NCI-H510A (cell line): ENCODE measurements around the gene RBM18.
A peak's percentile ranks its signal among the peaks of the same experiment; 100 is the strongest.

ENCODE experiments used
- DNase-seq: peaks from one replicate; lab custom pipeline; 2025; lab: John Stamatoyannopoulos, UW

Gene RBM18

DNA sequence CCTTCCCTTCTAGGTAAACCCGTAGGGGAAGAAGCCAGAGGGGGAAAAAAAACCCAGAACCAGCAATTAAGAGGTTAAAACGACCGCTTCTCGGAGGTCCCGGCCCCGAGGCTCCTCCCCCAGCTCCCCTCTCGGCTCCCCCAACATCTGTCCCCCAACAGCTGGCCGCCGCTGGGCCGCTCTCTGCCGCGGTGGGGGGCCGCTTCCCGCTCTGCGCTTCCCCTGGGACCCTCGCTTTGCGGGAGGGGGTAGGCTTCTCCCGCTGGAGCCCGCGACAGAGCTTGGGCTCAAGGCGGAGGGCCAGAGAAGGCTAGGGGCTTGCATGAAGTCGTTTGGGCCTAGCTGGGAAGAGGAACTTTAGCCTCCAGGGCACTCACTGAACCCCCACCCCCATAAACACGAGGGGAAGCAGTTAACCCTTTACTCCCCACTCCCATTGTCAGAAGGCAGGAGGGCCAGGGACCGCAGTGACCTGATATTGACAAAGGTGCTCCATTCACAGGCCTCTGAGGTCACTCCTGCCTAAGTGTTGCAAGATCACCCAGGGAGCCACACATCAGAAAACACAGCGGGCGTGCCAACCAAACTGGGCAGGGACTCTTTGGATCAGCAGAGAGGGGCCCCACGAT lies 43.3 kb downstream of the RBM18 start:
- DNase-seq: no peak

DNA sequence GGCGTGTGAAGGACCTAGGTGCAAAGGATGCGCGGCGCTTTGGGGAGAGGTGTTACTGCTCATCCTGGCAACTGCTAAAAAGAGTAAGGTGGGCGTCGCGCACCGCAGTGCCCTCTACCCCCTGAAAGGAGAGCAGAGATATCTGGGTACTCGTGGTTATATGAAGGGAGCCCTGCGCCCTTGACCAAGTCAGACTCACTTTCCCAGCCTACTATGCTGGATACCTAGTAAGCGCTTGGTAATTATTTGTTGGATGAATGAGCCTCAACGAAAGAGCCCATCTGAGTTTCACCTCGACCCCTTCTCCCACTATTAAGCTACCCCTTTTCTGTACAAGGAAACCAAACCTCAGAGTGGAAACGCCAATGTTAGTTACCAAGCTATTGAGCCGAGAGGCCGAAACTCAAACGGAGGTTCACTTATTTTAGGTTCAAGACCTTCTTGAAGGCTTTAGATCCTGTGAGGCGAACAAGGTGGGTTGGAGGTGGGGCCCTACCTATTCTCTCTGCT lies 43.9 kb downstream of the RBM18 start:
- DNase-seq: no peak

DNA sequence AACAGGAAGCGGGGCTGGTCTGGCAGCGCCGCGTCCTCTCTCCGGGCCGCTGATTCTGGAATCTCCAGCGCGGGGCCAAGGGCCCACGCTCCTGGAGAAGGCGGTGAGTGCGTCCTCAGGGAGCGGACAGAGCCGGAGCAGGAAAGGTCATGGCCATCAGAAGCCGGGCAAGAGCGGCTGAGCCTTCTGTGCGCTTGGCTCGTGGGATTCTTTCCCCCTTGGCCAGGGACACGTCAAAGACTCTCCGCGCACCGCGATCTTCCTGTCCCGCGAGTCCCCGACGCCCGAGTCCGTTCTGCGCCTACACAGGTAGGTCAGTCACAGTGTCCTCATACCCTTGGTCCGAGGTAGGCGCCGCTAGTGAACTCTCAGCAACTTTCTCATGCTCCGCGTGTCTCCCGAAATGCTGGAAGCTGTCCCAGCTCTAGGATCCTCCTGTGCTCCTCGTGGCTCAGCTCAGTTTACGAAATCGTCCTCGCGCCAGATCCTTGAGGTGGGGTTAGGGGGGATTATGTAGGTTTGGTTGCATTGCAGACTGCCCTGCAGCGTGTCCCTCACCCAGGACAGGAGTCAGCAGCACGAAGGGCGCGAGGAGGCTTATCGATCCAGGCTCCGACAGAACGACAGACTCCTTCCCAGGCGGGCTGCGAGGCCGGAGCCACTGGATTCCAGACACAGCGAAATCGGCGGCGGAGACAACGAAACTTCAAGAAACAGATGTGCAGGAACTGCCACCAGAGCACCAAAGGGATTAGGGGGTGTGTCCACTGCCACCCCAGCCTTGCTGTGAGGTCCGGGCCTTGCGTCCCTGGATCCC lies 44.6 kb downstream of the RBM18 start:
- DNase-seq: no peak

DNA sequence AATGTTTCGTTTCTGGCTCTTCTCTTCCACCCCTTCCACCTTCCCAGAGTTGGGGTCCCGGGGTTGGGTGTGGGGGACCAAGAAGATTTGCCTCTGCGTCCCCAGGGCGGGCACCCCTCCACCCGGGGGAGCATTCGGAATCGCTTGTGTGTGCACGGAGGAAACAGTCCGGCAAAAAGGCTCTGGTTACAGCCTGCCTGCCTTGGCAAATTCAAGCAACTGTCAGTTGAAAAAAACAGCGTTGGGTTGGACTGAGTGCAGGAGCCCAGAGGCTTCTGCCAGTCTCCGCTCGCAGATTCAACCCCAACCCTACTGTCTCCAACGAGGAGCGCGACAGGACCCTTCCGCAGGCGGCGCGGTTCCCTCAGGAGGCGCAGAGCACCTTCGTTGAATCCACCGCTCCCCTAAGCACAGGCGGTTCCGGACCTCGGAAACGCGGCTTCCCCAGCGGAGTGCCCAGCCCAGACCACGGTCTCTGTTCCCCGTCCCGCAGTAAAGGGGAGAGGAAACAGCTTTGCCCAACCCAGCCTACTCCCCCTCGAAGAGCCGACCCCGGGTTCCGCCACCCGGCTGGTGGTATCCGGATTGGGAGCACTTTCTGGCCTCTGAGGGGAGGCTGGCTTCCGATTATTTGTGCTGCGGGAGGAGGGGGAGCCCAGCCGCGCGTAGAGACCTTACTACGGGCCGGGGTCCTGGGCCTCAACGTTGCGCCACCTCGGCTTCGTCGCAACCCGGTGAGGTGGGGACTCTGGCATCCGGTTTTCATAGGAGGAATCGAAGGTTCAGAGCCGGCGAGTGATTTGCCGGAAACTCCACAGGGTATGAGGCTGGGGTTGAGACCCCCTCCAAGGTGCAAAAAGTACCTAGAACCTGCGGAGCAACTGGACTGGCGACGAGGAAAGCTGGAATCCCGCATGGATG lies 45.4 kb downstream of the RBM18 start:
- DNase-seq: no peak

DNA sequence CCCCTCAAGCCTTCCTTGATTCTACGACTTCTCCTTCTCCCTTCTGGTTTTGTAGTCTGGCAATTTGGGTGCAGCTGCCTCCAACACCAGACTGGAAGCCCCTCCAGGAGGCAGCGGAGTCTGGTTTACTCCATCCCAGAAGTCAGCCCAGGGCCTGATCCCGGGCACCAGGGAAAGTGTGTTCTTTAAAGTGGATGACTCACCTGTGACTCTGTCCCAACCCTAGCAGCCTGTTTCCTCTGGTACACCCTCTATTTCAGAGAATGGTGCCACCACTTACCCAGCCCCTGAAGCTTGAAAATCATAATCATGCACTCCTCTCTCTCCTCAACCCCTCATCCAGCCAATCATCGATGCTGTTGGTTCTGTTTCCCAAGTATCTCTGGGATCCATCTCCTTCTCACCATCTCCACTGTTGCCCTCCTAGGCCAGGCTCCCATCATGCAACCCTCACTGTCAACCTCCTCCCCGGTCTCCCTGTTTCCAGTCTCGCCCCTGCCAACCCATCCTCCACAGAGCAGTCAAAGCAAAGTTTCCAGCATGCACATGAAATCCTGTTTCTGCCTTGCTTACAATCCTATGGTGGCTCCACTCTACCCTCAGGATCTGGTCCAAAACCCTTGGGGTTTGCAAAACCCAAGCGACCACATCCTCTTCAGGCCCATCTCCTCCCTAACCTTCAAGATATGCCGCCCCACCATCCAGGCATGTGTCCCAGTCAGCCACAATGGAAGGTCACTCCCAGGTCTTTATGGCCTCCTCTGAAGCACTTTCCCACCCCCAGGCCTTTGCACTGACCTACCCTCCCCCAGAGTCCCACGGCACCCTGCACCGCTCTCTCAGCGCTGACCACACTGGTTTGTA lies 46.3 kb downstream of the RBM18 start:
- no peak for DNase-seq

DNA sequence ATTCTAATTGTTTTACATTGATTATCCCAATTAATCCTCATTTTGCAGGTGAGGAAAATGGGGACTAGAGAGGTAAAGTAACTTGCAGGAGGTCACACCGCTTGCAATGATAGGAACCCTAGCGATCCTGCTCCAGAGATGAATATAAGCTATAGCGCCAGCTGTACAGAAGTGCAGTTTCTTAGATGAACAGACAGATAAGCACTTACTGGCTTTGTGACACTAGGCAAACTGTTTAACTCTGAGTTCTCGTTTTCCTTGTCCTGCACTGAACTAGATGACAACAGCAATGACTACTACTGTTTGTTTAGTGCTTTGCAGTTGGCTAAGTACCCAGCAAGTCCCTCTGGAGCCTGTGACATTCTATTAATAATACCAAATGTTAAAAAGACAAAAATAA lies 47.0 kb downstream of the RBM18 start:
- DNase-seq: no peak

DNA sequence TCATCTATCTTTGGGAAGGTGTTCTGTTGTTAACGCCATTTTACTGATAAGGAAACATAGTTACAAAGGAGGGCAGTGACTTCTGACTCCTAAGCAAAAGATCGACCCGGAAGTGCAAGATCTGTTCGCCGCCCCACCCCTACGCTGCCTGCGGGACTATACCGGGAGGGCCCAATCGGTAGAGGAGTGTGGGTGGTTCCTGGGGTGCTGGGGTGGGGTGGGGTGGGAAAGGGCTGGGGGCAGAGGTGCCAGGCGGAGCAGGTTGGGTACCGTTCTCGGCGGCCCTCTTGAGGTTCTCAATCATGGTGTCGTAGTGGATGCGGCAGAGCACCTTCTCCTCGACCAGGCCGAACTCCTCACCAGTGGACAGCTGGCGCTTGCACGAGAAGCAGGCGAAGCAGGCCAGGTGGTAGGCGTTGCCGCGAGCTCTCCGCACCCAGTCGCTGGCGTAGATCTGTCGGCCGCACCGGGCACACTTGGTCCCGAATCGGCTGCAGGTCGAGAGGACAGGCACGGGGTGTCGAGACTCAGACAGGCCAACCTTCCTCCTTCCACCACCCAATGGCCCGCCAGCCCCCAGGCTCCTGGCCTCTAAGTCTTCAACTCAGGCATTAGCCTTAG lies 47.7 kb downstream of the RBM18 start:
- DNase-seq: no peak

DNA sequence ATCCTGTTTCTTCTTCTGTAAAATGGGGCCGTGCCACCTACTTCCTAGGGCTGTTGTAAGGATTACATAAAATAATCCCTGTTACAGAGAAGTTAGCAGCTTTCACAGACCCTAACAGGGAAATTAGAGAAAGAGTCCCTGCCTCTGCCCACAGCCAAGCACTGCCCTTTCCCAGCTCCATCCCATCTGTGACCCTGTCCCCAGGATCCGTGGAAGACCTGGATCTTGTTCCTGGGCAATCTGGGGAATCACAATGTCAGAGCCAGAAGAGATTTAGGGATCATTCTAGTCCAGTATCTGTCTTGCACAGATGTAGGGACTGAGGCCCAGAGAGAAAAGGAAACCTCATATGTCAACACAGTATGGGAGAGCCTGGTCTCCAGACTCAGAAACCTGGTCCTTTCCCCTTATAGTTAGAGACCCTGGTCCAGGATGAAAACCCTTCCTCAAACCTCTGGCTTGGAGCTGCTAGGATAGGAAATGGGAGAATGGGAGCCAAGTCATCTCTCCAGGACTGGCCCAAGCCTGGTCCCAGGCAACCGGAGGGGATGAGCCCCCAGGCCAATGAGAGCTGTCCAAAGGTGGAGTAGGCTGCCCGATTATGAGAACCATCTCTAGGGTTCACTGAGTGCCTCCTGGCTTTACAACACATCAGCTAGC lies 48.4 kb downstream of the RBM18 start:
- no peak for DNase-seq

DNA sequence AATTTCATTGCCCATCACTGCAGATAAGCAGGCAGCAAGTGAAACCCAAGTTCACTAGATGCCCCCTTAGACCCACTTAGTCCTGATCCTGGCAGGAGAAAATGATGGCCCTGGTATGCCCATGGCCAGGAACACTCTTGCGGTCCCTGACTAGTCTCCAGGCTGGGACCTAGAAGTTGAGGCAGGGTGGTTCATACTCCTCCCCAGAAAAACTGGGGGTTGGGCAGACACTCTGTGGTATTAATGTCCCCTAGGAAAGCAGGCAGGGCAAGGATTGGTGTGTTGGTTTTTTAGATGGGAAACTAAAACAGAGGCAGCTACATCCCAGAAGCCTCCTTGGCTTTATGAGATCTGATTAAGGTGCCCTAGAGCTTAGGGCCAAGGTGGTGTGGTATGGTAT lies 49.0 kb downstream of the RBM18 start:
- no peak for DNase-seq

DNA sequence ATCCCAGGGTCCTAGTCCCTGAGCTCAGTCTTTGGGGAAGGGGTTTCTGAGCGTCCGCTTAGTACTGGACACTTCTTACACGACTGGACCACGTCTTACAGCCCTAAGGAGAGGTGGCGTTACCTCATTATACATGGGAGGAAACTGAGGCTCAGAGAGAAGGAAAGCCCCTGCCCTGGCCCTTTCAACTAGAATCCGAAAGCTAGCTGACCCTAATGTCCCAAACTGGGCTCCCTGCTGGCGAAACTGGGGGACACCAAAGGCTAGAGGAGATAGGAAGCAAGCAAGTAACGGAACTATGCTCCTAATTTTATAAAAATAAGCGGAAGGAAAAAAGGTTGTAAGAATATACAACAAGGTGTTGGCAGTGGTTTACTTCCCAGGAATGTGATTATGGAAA lies 50.1 kb downstream of the RBM18 start:
- DNase-seq: no peak

DNA sequence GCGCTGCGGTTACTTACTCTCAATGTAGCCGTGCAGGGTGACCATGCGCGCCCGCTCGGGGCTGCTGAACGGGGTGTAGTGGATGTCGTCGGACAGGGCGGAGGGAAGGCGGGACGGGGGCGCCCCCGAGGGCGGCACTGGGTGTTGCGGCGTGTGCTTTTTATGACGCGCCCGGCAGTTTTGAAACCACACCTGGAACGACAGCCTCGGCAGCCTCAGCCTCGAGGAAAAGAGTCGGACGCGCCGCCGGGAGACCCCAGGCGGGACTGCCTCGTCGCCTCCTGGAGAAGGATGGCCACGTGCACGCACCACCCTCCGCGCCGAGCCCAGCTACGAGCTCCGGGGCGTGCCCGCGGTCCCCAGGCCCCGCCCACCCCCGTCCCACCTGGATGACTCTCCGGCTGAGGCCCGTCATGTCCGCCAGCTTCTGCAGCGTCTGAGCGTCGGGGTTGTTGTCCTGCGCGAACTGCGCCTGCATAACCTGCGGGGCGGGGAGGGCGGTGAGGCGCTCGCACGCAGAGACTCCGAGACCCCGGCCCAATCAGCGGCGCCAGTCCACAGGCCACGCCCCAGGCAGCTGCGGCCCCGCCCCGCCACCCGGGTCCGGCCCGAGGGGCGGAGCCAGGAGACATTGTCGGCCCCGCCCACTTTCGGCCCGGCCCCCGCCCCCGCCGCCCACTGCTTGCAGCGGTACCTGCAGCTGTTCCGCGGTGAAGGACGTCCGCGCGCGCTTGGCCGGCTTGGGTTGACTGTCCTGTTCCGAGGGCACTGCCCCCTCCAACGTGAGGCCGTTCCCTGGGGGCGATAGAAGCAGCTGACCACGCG lies 50.8 kb downstream of the RBM18 start:
- DNase-seq: peak; percentile 46

DNA sequence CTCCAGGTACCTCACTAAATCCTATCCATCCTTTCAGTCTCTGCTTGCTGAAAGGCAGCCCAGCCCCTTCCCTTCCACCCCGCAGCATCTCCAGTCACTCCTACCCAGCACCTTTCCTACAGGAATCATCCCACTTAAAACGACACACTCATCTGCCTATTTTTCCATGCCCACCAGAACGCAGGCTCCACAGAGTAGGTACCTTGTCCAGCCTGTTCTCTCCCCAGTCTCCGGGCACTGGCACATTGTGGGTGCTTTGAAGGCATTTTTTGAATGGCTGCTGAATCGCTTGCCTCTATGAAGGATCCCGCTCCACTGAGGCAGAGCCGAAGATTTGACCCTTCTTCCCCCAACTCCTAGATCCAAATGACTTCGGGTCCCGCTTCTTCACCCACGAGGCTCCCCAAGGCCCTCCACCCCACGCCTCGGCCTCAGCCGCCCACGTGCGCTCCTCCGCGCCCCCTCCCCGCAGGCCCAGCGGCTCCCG lies 51.5 kb downstream of the RBM18 start:
- no peak for DNase-seq

DNA sequence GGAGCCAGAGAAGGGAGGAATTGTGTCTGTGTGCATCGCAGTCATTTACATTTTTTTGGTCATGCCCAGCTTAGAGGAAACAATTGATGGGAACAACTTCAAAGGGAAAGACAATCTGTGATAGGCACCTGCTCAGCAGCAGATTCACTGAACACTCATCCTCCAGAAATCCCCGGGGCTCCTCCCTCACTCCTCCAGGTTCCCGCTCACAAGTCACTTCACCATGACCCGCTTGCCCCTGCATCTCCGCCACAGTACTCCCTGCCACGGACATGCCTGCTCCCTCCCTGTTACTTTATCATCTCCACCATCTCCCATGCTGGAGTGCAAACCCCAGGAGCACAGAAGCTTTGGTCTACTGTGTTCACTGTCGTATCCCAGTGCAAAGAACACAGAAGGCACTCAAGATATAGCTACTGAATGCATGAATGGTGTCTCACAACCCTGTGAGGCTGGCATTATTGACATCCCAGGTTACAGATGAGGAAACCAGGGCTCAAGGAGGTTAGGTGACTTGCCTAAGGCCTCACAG lies 52.1 kb downstream of the RBM18 start:
- DNase-seq: no peak

DNA sequence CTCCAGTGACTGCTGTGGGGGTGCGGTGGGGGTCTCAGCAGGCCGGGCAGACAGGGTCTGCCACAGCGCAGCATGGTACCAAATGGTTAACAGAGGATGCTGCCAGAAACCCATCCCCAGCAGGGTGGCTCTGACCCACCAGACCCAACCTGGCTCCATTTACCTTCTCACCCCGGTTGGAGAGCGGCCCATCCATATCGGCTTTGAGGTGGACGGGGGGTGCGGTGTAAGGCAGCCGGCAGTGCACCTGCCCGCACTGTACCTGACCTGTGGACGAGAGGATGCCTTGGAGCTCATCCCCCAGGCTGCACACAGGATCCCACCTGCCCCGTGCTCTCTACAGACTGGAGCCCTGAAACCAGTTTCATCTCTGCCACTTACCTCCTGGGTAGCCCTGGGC lies 55.2 kb downstream of the RBM18 start:
- no peak for DNase-seq

DNA sequence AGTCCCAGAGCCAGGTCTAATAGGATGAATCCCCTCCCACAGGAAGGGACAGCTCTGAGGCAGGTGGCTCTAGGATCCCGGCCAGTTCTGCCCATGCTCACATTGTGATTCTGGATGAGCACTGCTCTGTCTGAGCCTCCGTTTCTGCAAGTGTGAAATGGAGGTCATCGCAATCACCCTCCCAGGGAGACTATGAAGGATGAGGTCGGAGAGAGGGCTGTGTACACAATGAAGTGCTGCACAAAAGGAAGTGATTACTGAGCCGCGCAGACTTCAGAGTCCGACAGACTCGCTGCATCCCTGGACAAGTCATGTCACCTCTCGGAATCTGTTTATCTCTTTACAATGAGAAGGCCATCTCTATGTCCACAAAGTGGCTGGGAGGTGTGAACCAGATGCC lies 57.5 kb downstream of the RBM18 start:
- no peak for DNase-seq

DNA sequence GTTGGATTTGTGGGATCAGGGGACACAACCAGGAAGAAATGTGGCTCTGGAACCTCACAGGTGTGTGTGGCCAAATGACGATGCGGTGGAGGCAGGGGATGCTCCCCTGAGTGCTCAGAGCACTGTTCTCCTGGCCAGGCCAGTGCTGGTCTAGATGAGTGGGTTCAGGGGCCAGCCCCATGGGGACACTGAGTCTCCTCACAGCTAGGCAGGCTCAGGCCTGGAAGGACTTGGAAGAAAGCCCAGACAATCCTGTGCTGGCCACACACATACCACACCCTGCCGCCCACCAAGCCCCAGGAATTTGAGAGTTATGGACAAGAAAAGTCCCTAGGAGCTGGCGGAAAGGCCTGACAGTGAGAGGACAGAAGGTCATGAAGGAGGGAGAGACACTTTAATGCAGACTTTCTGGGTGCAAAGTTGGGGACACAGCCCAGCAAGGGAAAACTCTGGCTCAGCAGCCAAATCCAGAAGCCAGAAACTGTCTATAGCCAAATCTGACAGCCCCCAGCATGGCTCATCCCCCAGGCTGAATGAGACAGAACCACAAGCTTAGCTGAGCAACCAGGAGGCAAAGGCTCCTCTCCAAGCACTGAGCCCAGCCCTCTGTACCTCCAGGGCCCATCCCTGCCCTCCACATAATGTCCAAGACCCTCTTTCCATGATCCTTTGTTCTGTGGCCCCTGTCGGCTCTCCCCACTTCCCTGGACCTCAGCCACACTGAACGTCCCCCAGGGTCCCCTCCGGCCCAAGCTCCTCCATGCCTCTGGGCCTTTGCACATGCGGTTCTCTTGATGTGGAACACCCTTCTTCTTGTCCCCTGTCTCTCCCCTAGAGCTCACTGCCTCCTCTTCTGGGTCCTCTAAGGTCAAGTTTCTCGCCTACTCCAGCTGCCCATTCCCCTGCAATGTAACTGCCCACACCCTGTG lies 58.3 kb downstream of the RBM18 start:
- no peak for DNase-seq

DNA sequence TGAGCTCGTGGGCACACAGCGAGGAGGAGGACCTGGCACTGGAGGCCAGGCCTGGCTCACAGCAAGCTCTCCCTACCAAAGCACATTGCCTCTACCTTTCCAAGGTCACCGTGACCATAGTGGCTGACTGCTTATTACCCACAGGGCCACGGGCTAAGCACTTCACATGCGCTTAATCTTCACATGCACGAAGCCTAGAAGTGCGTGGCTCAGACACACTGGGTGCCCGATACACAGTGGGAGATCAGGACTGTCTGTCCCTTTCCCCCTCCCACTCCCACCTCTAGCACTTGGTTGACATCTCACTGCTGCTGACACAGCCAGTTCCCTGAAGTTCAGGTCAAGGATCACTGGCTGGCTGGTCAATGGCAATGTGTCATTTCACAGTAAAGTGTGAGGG lies 59.5 kb downstream of the RBM18 start:
- no peak for DNase-seq

DNA sequence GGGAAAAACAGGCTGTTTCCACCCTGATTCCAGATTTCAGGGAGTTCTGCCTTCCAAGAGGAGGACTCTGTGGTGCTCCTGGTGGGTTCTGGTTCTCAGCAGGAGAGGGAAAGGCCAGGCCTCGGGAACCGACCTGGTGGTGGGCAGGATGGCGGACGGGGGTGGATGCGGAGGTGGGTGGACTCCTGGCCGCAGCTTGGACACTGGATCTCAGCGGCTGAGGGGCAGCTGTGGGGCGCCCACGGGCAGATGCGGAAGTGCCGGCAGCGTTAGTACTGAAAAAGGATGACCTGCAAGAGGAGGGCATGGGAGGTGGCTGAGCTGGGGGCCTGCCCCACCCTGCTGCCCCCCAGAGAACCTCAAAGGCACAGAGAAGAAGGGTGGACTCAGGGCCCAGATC lies 60.1 kb downstream of the RBM18 start:
- DNase-seq: no peak
